Measurements from ENCODE around the gene INTS3. TPM values are rescaled to one million over a fixed set of nuclear protein-coding genes. Genes with fewer than 3 reads are reported as not detected.
A peak's percentile ranks its signal among the peaks of the same experiment; 100 is the strongest.

The INTS3 gene
- total RNA-seq, 4 donors from 2014 or later, result 24.6 to 27.9 (median 26.2) TPM

- intact Hi-C loops (cut with DNase I), result loop anchor here (5.0 kb wide), 1 partner anchor 191 kb away; the partner anchor contains the start of gene RAB13
- Histone ChIP-seq H3K9me3 (no peaks in the 10 kb centered on the region), H3K36me3 (no peaks in the 10 kb centered on the region), H3K27ac (no peak overlapping the region), H3K4me1 (peaks cover 0 to 19% (median 7%) of the 10 kb centered on the region in 3 donors), H3K27me3 (no peaks in the 10 kb centered on the region), H3K4me3 (no peak overlapping the region)
- no peak for TF ChIP-seq POLR2A (IDR thresholded peaks at IDR 0.05)
- TF ChIP-seq CTCF (IDR thresholded peaks at IDR 0.05), result no peak
- 59 to 80% methylated on average over 2 to 3 of the region's 9 CpGs for WGBS, 2 donors
- no peak for DNase-seq
Measured at GRCh38 chr1:153795934-153796785, 68.3 kb downstream of the INTS3 start.

- TF ChIP-seq POLR2A (IDR thresholded peaks at IDR 0.05), result no peak
- peak; percentile 89 to 94 (median 92) for TF ChIP-seq CTCF (IDR thresholded peaks at IDR 0.05)
- H3K36me3 ChIP-seq, result no peaks in the 10 kb centered on the region
- 53% methylated on average over 22 to 25 of the region's 26 CpGs for WGBS, 2 donors
- no peak overlapping the region for H3K27ac ChIP-seq
- peaks cover 0 to 10% (median 0%) of the 10 kb centered on the region in 3 donors for H3K4me1 ChIP-seq
- no peak for DNase-seq
- H3K9me3 ChIP-seq, result no peaks in the 10 kb centered on the region
- intact Hi-C loops (cut with DNase I), result loop anchor here (5.0 kb wide), 1 partner anchor 190 kb away; the partner anchor contains the start of gene RAB13
- H3K27me3 ChIP-seq, result no peaks in the 10 kb centered on the region
- H3K4me3 ChIP-seq, result no peak overlapping the region
Measured at GRCh38 chr1:153796786-153797659, 69.2 kb downstream of the INTS3 start.

- 80% methylated on average over 1 of the region's 3 CpGs; no CpG with 5 or more reads in 1 of the 2 donors for WGBS, 2 donors
- TF ChIP-seq POLR2A (IDR thresholded peaks at IDR 0.05) (no peak), CTCF (IDR thresholded peaks at IDR 0.05) (no peak)
- H3K36me3 ChIP-seq, result no peaks in the 10 kb centered on the region
- DNase-seq, result no peak
- H3K4me3 ChIP-seq, result no peak overlapping the region
- no peaks in the 10 kb centered on the region for H3K9me3 ChIP-seq
- peaks cover 0 to 13% (median 0%) of the 10 kb centered on the region in 3 donors for H3K4me1 ChIP-seq
- H3K27me3 ChIP-seq, result no peaks in the 10 kb centered on the region
- intact Hi-C loops (cut with DNase I), result loop anchor here (5.0 kb wide), 1 partner anchor 189 kb away; the partner anchor contains the start of gene RAB13
- H3K27ac ChIP-seq, result no peak overlapping the region
Measured at GRCh38 chr1:153798468-153798780, 70.6 kb downstream of the INTS3 start.

- H3K4me1 ChIP-seq, result peaks cover 0 to 19% (median 4%) of the 10 kb centered on the region in 3 donors
- H3K27me3 ChIP-seq, result no peaks in the 10 kb centered on the region
- intact Hi-C loops (cut with DNase I), result loop anchor here (5.0 kb wide), 1 partner anchor 188 kb away; the partner anchor contains the start of gene RAB13
- H3K9me3 ChIP-seq, result no peaks in the 10 kb centered on the region
- H3K27ac ChIP-seq, result no peak overlapping the region
- no peak overlapping the region for H3K4me3 ChIP-seq
- DNase-seq, result no peak
- WGBS, 2 donors, result 76 to 79% methylated on average over 4 of the region's 4 CpGs
- TF ChIP-seq POLR2A (IDR thresholded peaks at IDR 0.05) (no peak), CTCF (IDR thresholded peaks at IDR 0.05) (no peak)
- H3K36me3 ChIP-seq, result peaks cover 0 to 4% (median 0%) of the 10 kb centered on the region in 3 donors
Measured at GRCh38 chr1:153799016-153799415, 71.2 kb downstream of the INTS3 start.
